Suprapubic skin (tissue), 4 donors: ENCODE results near the gene PCDH1. TPM values are rescaled to one million over a fixed set of nuclear protein-coding genes. Genes with fewer than 3 reads are reported as not detected.

ENCODE experiments used
- DNase-seq, 2 donors: peaks; one replicate each; pipeline ENCODE4 v3.0.0-alpha.2; 2019; ENCODE audit warnings: low spot score in 2 of 2
- H3K27ac ChIP-seq: fragments of 200-600 bp; sonication (generic); one replicate; pipeline ENCODE4 v1.5.1; 2019
- H3K27me3 ChIP-seq: fragments of 200-600 bp; sonication (generic); one replicate; pipeline ENCODE4 v1.5.1; 2019
- H3K36me3 ChIP-seq: fragments of 200-600 bp; sonication (generic); one replicate; pipeline ENCODE4 v1.5.1; 2019
- H3K4me1 ChIP-seq: fragments of 200-600 bp; sonication (generic); one replicate; pipeline ENCODE4 v1.5.1; 2019
- H3K4me3 ChIP-seq: fragments of 200-600 bp; sonication (generic); one replicate; pipeline ENCODE4 v1.5.1; 2019; ENCODE audit warnings: mild to moderate bottlenecking
- H3K9me3 ChIP-seq: fragments of 200-600 bp; sonication (generic); one replicate; pipeline ENCODE4 v1.5.1; 2019
- CTCF ChIP-seq, 2 donors: fragments of 200-600 bp in 1 of 2; fragments of 450-650 bp in 1 of 2; sonication (generic) in 1 of 2; IDR thresholded peaks; one replicate each; pipeline ENCODE4 v1.5.1; 2016 to 2019; ENCODE audit warnings: antibody characterized with exemption in 2 of 2, mild to moderate bottlenecking in 1 of 2, moderate library complexity in 1 of 2
- EP300 ChIP-seq: sonication (generic); formaldehyde crosslinking; IDR thresholded peaks from one replicate; pipeline ENCODE4 v1.6.1; 2017; ENCODE audit warnings: antibody characterized with exemption
- POLR2A ChIP-seq, 2 donors: fragments of 450-650 bp; IDR thresholded peaks; one replicate each; pipeline ENCODE4 v1.6.1; 2017; ENCODE audit warnings: antibody characterized with exemption in 2 of 2, mild to moderate bottlenecking in 2 of 2, moderate library complexity in 2 of 2
- POLR2AphosphoS5 ChIP-seq, 3 donors: sonication (generic); formaldehyde crosslinking; IDR thresholded peaks; one replicate each; pipeline ENCODE4 v1.6.1; 2017; ENCODE audit warnings: antibody characterized with exemption in 3 of 3
- WGBS: methylation state at CpG from one replicate; pipeline ENCODE4 v1.1.5; 2018; 5-methylcytosine and 5-hydroxymethylcytosine counted together
- total RNA-seq, 4 donors: library from RNA; depleted of rRNA; stranded (reverse); fragments of >200 nt; gene quantifications; one replicate each; pipeline ENCODE4 v1.1.0, GENCODE V29; 2016

Gene PCDH1
- total RNA-seq, 4 donors from 2014 or later = 76.2 to 122 (median 89.5) TPM

GRCh38 chr5:141914199-141914743 lies 36.1 kb upstream of the PCDH1 start:
- peaks cover 6% of the 10 kb centered on the region for H3K27me3 ChIP-seq
- peak overlapping the region; percentile 43 for H3K4me3 ChIP-seq
- H3K27ac ChIP-seq = no peak overlapping the region
- no peaks in the 10 kb centered on the region for H3K9me3 ChIP-seq
- peak in 1 of 2 donors; percentile 68 for DNase-seq
- H3K4me1 ChIP-seq = peaks cover 11% of the 10 kb centered on the region
- WGBS = 12% methylated on average over 31 of the region's 40 CpGs
- no peaks in the 10 kb centered on the region for H3K36me3 ChIP-seq
- TF ChIP-seq CTCF (IDR thresholded peaks at IDR 0.05) (peak; percentile 9 to 14), EP300 (no peak)

DNA sequence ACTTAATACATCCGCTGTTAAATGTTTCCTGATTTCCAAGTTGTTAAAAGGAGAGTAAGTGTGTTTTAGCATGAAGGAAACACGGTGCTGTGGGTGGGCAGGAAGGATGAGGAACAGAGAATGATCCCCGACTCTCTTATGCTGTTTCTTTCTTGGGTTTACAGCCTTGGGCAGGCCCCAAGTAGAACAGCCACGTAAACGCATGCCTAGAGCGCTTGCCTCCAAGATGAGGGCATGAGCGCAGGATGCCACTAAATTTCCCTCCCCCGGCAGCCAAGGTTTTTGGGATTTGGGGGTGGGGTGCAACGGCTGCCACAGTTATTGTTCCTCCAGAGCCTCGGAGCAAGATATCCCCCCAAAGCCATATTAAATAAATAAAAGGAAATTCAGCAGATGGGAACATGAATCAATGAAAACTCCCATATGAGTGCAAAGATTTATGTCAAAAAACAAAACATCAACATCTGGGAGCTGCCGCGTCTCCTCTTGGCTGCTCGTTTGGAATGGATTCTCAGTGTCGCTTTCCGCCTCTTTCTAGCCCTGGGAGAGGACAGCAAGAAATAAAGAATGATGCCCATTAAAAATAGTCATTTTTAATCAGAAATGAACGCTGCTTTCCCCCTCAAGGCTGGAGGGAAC lies 35.5 kb upstream of the PCDH1 start:
- Histone ChIP-seq H3K27ac (no peak overlapping the region), H3K4me1 (peaks cover 11% of the 10 kb centered on the region), H3K27me3 (peaks cover 6% of the 10 kb centered on the region), H3K36me3 (no peaks in the 10 kb centered on the region), H3K4me3 (peak overlapping the region; percentile 43), H3K9me3 (no peaks in the 10 kb centered on the region)
- no peak for TF ChIP-seq POLR2AphosphoS5 (IDR thresholded peaks at IDR 0.05)
- TF ChIP-seq CTCF (IDR thresholded peaks at IDR 0.05) = no peak
- TF ChIP-seq EP300 = no peak
- no peak for TF ChIP-seq POLR2A (IDR thresholded peaks at IDR 0.05)
- WGBS = 12% methylated on average over 16 of the region's 16 CpGs
- DNase-seq = no peak

- no peak overlapping the region for H3K4me3 ChIP-seq
- H3K27me3 ChIP-seq = peaks cover 6% of the 10 kb centered on the region
- no peak for DNase-seq
- H3K27ac ChIP-seq = no peak overlapping the region
- peaks cover 11% of the 10 kb centered on the region for H3K4me1 ChIP-seq
- 13% methylated on average over 1 of the region's 2 CpGs for WGBS
- no peaks in the 10 kb centered on the region for H3K36me3 ChIP-seq
- TF ChIP-seq CTCF (IDR thresholded peaks at IDR 0.05) (no peak), POLR2AphosphoS5 (IDR thresholded peaks at IDR 0.05) (no peak), EP300 (no peak), POLR2A (IDR thresholded peaks at IDR 0.05) (no peak)
- no peaks in the 10 kb centered on the region for H3K9me3 ChIP-seq
Observed at GRCh38 chr5:141910271-141910673, 32.1 kb upstream of the PCDH1 start.

- 74% methylated on average over 4 of the region's 4 CpGs for WGBS
- Histone ChIP-seq H3K9me3 (no peaks in the 10 kb centered on the region), H3K4me1 (peaks cover 9% of the 10 kb centered on the region), H3K36me3 (no peaks in the 10 kb centered on the region), H3K27me3 (peaks cover 6% of the 10 kb centered on the region), H3K4me3 (no peak overlapping the region), H3K27ac (no peak overlapping the region)
- TF ChIP-seq POLR2AphosphoS5 (IDR thresholded peaks at IDR 0.05) (no peak), CTCF (IDR thresholded peaks at IDR 0.05) (no peak), POLR2A (IDR thresholded peaks at IDR 0.05) (no peak), EP300 (no peak)
- DNase-seq = no peak
Observed at GRCh38 chr5:141909212-141909611, 31.0 kb upstream of the PCDH1 start.

DNA sequence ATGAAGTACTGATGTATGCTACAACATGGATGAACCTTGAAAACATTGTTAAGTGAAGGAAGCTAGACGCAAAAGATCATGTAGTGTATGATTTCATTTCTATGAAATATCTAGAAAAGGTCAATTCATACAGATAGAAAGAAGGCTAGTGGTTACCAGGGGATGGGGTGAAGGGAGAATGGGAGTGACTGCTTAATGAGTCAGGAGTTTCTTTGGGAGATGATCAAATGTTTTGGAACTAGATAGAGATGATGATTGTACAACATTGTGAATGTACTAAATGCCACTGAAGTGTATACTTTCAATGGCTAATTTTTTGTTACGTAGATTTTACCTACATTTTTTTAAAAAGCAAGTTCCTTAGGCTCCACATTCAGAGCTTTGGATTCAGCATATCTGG lies 30.6 kb upstream of the PCDH1 start:
- Histone ChIP-seq H3K36me3 (no peaks in the 10 kb centered on the region), H3K9me3 (no peaks in the 10 kb centered on the region), H3K4me3 (no peak overlapping the region), H3K27me3 (peaks cover 6% of the 10 kb centered on the region), H3K4me1 (peaks cover 5% of the 10 kb centered on the region), H3K27ac (no peak overlapping the region)
- WGBS = 84% methylated on average over 2 of the region's 2 CpGs
- no peak for TF ChIP-seq EP300
- no peak for TF ChIP-seq POLR2AphosphoS5 (IDR thresholded peaks at IDR 0.05)
- DNase-seq = no peak
